HCT116 (cell line): ENCODE results near the gene GABBR2.
"Not testable (repeated sequence)": the region's sequence is repeated elsewhere in the genome, so short reads cannot be mapped to it uniquely, and the experiment has no call there.

Source experiments
- CEBPB ChIP-seq: IDR thresholded peaks from 2 replicates; pipeline ENCODE4 v1.6.1; 2012; ENCODE audit warnings: low read depth
- YY1 ChIP-seq: IDR thresholded peaks from 2 replicates; pipeline ENCODE4 v1.6.1; 2011; ENCODE audit warnings: low read length, low read depth, moderate library complexity, mild to moderate bottlenecking; ENCODE audit not compliant: insufficient replicate concordance; ENCODE audit errors: extremely low read depth

- TF ChIP-seq YY1, CEBPB: not testable (repeated sequence)
Measured at GRCh38 chr9:98269652-98270051, 439.1 kb downstream of the GABBR2 start.
